Neutrophil (primary cell): ENCODE data around the gene LRIF1.

Source experiments
- H3K27ac ChIP-seq: fragments of 200-600 bp; sonication (generic); 2 replicates; pipeline ENCODE4 v1.5.1; 2016; ENCODE audit warnings: mild to moderate bottlenecking, moderate library complexity
- H3K27me3 ChIP-seq: fragments of 200-600 bp; sonication (generic); 2 replicates; pipeline ENCODE4 v1.6.0; 2016; ENCODE audit warnings: mild to moderate bottlenecking
- H3K36me3 ChIP-seq: fragments of 200-600 bp; sonication (generic); 2 replicates; pipeline ENCODE4 v1.5.1; 2017
- H3K4me1 ChIP-seq, 2 experiments: fragments of 200-600 bp in 1 of 2; sonication (generic) in 1 of 2; 1 replicate in 1 of 2; 2 replicates in 1 of 2; pipeline versions ENCODE4 v1.5.1 to v1.6.1; 2013 to 2016; ENCODE audit warnings: low read depth in 1 of 2, low read length in 1 of 2, mild to moderate bottlenecking in 1 of 2, moderate library complexity in 1 of 2; ENCODE audit not compliant: control insufficient read depth in 1 of 2, insufficient read depth in 1 of 2
- H3K4me3 ChIP-seq, 2 experiments: fragments of 200-600 bp in 1 of 2; sonication (generic) in 1 of 2; 1 replicate in 1 of 2; 2 replicates in 1 of 2; pipeline ENCODE4 v1.5.1; 2013 to 2016; ENCODE audit warnings: low read depth in 1 of 2, low read length in 1 of 2, mild to moderate bottlenecking in 1 of 2, moderate library complexity in 1 of 2
- H3K9me3 ChIP-seq: fragments of 200-600 bp; sonication (generic); 2 replicates; pipeline ENCODE4 v1.5.1; 2016
- TF ChIP-seq, protein P1 (sequence below): fragments of 200-600 bp; sonication (generic); IDR thresholded peaks from 2 replicates; pipeline ENCODE4 v1.5.1; 2016; ENCODE audit warnings: antibody characterized with exemption

Gene LRIF1

DNA sequence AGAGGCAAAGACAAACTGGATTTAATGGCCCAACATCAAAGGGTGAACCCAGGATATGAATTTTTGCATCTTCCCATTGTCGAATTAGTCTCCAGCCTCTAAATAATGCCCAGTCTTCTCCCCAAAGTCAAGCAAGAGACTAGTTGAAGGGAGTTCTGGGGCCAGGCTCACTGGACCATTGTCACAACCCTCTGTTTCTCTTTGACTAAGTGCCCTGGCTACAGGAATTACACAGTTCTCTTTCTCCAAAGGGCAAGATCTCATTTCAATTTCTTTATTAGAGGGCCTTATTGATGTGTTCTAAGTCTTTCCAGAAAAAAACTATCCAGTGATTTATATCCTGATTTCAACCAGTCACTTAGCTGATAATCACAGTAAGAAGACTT lies 64.3 kb downstream of the LRIF1 start:
- Histone ChIP-seq H3K27me3 (no peaks in the 10 kb centered on the region), H3K4me1 (peaks cover 0 to 9% of the 10 kb centered on the region in 2 experiments), H3K36me3 (peaks cover 93% of the 10 kb centered on the region), H3K27ac (peak overlapping the region; percentile 38), H3K9me3 (peaks cover 3% of the 10 kb centered on the region), H3K4me3 (no peak overlapping the region)
- TF ChIP-seq, protein P1, sequence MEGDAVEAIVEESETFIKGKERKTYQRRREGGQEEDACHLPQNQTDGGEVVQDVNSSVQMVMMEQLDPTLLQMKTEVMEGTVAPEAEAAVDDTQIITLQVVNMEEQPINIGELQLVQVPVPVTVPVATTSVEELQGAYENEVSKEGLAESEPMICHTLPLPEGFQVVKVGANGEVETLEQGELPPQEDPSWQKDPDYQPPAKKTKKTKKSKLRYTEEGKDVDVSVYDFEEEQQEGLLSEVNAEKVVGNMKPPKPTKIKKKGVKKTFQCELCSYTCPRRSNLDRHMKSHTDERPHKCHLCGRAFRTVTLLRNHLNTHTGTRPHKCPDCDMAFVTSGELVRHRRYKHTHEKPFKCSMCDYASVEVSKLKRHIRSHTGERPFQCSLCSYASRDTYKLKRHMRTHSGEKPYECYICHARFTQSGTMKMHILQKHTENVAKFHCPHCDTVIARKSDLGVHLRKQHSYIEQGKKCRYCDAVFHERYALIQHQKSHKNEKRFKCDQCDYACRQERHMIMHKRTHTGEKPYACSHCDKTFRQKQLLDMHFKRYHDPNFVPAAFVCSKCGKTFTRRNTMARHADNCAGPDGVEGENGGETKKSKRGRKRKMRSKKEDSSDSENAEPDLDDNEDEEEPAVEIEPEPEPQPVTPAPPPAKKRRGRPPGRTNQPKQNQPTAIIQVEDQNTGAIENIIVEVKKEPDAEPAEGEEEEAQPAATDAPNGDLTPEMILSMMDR: no peak

DNA sequence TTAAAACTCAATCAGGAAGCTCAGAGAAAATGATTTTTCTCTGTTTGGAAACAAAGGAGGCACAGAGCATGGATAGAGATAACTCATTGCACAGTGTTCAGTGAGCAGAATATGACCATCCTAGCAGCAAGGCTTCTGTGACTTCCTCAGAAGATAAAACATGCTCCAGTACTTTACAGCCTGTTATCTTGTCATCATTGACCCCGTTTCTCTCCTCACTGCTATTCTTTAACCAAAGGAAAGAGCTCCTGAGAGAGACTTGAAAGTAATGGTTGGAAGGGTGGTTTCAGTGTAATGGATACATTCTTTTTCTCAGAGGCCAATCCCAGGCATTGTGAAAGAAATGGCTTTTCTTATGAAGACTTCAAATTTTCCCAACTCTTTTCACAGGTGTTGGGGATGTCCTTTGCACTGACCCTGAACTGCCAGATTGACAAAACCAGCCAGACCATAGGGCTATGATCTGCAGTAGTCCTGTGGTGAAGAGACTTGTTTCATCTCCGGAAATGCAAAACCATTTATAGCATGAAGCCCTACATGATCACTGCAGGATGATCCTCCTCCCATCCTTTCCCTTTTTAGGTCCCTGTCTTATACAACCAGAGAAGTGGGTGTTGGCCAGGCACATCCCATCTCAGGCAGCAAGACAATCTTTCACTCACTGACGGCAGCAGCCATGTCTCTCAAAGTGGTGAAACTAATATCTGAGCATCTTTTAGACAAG lies 64.8 kb downstream of the LRIF1 start:
- TF ChIP-seq, protein P1: no peak
- peaks cover 3% of the 10 kb centered on the region for H3K9me3 ChIP-seq
- H3K4me1 ChIP-seq: peaks cover 0 to 9% of the 10 kb centered on the region in 2 experiments
- H3K36me3 ChIP-seq: peaks cover 96% of the 10 kb centered on the region
- H3K4me3 ChIP-seq: no peak overlapping the region
- H3K27ac ChIP-seq: peak overlapping the region; percentile 38
- H3K27me3 ChIP-seq: no peaks in the 10 kb centered on the region

DNA sequence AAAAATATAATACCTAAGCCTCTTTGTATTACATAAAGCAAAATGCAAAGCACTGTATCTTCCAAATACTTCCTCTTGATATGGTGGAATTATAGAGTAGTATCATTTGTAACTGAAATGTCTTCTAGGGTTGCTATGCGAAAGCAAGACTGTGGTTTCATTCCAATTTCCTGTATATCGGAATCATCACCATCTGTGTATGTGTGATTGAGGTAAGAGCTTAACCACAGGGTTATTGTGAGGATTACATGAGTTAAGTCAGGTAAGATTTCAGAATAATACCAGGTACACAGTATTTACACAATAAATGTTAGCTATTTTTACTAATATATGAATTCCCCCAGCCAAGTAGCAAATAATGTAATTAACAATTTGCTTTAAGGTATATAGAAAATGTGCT lies 66.0 kb downstream of the LRIF1 start:
- H3K36me3 ChIP-seq: peaks cover 96% of the 10 kb centered on the region
- H3K4me3 ChIP-seq: no peak overlapping the region
- no peaks in the 10 kb centered on the region for H3K27me3 ChIP-seq
- TF ChIP-seq, protein P1: no peak
- peaks cover 3% of the 10 kb centered on the region for H3K9me3 ChIP-seq
- H3K4me1 ChIP-seq: peaks cover 0 to 9% of the 10 kb centered on the region in 2 experiments
- H3K27ac ChIP-seq: no peak overlapping the region
